H1 (cell line): ENCODE results near the gene P2RX2. TPM values are rescaled to one million over a fixed set of nuclear protein-coding genes. Genes with fewer than 3 reads are reported as not detected.

Experiments
- CTCF ChIA-PET: fragments of 300-600 bp; sonication (Branson Sonifier 250); formaldehyde crosslinking; loops from one replicate; lab custom pipeline; 2021; ENCODE audit not compliant: partially characterized antibody; lab: Charles Lee
- POLR2A ChIA-PET: fragments of 300-600 bp; sonication (Branson Sonifier 250); formaldehyde crosslinking; loops from one replicate; lab custom pipeline; 2021; ENCODE audit warnings: inconsistent platforms; ENCODE audit not compliant: partially characterized antibody; lab: Charles Lee
- DNase-seq, 2 experiments: peaks; one replicate each; pipeline versions ENCODE4 v3.0.0 to v3.0.0-alpha.2; 2010 to 2022; ENCODE audit warnings: low spot score in 2 of 2, low read depth in 1 of 2, mixed read lengths in 1 of 2
- FAIRE-seq: peaks from 2 replicates; lab custom pipeline; 2011; peaks lifted over from hg19 to GRCh38; lab: Jason Lieb, UNC
- H2AFZ ChIP-seq: 2 replicates; pipeline ENCODE4 v1.8.1; 2012; ENCODE audit warnings: low read length, inconsistent platforms
- H2AK5ac ChIP-seq: 2 replicates; pipeline ENCODE4 v1.6.1; 2013; ENCODE audit warnings: low read depth, low read length
- H2BK120ac ChIP-seq: replicated peaks from 2 replicates; pipeline ENCODE3; 2013; ENCODE audit warnings: low read depth, low read length, inconsistent platforms
- H2BK12ac ChIP-seq: 2 replicates; pipeline ENCODE4 v1.6.1; 2013; ENCODE audit warnings: low read depth, low read length
- H2BK15ac ChIP-seq: 2 replicates; pipeline ENCODE4 v1.6.1; 2013; ENCODE audit warnings: low read length
- H2BK20ac ChIP-seq: 2 replicates; pipeline ENCODE4 v1.6.1; 2013; ENCODE audit warnings: low read length
- H2BK5ac ChIP-seq: 2 replicates; pipeline ENCODE4 v1.6.1; 2013; ENCODE audit warnings: low read depth, low read length
- H3K14ac ChIP-seq: 2 replicates; pipeline ENCODE4 v1.6.1; 2013; ENCODE audit warnings: inconsistent platforms; ENCODE audit not compliant: insufficient read length
- H3K18ac ChIP-seq: 2 replicates; pipeline ENCODE4 v1.6.1; 2013; ENCODE audit warnings: low read length; ENCODE audit errors: extremely low read depth
- H3K23ac ChIP-seq: 2 replicates; pipeline ENCODE4 v1.6.1; 2013; ENCODE audit warnings: inconsistent platforms; ENCODE audit not compliant: insufficient read length
- H3K23me2 ChIP-seq: 2 replicates; pipeline ENCODE4 v1.6.1; 2013; ENCODE audit warnings: low read depth, low read length
- H3K27ac ChIP-seq: 2 replicates; pipeline ENCODE4 v1.6.1; 2011; ENCODE audit warnings: low read depth, low read length, inconsistent platforms
- H3K27me3 ChIP-seq, 4 experiments: replicated peaks in 1 of 4; 1 replicate in 1 of 4; 2 replicates in 3 of 4; pipeline versions ENCODE4 v1.6.1 to v1.8.1; 2011 to 2013; ENCODE audit warnings: low read length in 3 of 4, mild to moderate bottlenecking in 3 of 4, inconsistent platforms in 2 of 4, mixed read lengths in 2 of 4, moderate library complexity in 1 of 4; ENCODE audit not compliant: control insufficient read depth in 3 of 4, insufficient read depth in 3 of 4; ENCODE audit errors: extremely low read depth in 1 of 4
- H3K36me3 ChIP-seq, 4 experiments: 2 replicates each; pipeline versions ENCODE4 v1.6.1 to v1.8.1; 2011 to 2013; ENCODE audit warnings: mild to moderate bottlenecking in 4 of 4, low read length in 3 of 4, moderate library complexity in 2 of 4, control low read depth in 1 of 4, inconsistent platforms in 1 of 4; ENCODE audit not compliant: insufficient read depth in 4 of 4, control insufficient read depth in 2 of 4
- H3K4ac ChIP-seq: replicated peaks from 2 replicates; pipeline ENCODE3; 2013; ENCODE audit warnings: low read length, low read depth, mixed read lengths, inconsistent platforms; ENCODE audit not compliant: insufficient read length
- H3K4me1 ChIP-seq, 4 experiments: replicated peaks in 1 of 4; 1 replicate in 1 of 4; 2 replicates in 3 of 4; pipeline versions ENCODE4 v1.6.1 to v1.8.1; 2011 to 2013; ENCODE audit warnings: low read length in 3 of 4, inconsistent platforms in 2 of 4, mixed read lengths in 1 of 4; ENCODE audit not compliant: insufficient read depth in 4 of 4, control insufficient read depth in 3 of 4
- H3K4me2 ChIP-seq, 2 experiments: 2 replicates each; pipeline versions ENCODE4 v1.6.1 to v1.8.1; 2011 to 2013; ENCODE audit warnings: low read depth in 2 of 2, low read length in 2 of 2, control low read depth in 1 of 2, inconsistent platforms in 1 of 2, mild to moderate bottlenecking in 1 of 2; ENCODE audit not compliant: insufficient read depth in 1 of 2
- H3K4me3 ChIP-seq, 4 experiments: fragments of 200-600, 300-600 bp in 1 of 4; sonication (generic), shearing (Covaris generic), sonication (Bioruptor Twin) in 1 of 4; 2 replicates each; pipeline versions ENCODE4 v1.5.1 to v1.8.1; 2011 to 2016; ENCODE audit warnings: low read length in 4 of 4, low read depth in 3 of 4, control low read depth in 2 of 4, inconsistent platforms in 2 of 4, mild to moderate bottlenecking in 2 of 4, mixed read lengths in 1 of 4, moderate library complexity in 1 of 4; ENCODE audit not compliant: insufficient read depth in 2 of 4; ENCODE audit errors: extremely low read depth in 1 of 4
- H3K56ac ChIP-seq: replicated peaks from 2 replicates; pipeline ENCODE3; 2013; ENCODE audit warnings: low read depth, mild to moderate bottlenecking, mixed read lengths, low read length, inconsistent platforms; ENCODE audit not compliant: insufficient read length
- H3K79me1 ChIP-seq: 2 replicates; pipeline ENCODE4 v1.6.1; 2013; ENCODE audit warnings: low read depth, low read length, control low read depth
- H3K79me2 ChIP-seq, 2 experiments: 2 replicates each; pipeline versions ENCODE4 v1.6.1 to v1.8.1; 2012 to 2013; ENCODE audit warnings: low read length in 2 of 2, mild to moderate bottlenecking in 2 of 2, inconsistent platforms in 1 of 2; ENCODE audit not compliant: insufficient read depth in 2 of 2, control insufficient read depth in 1 of 2
- H3K9ac ChIP-seq, 4 experiments: replicated peaks in 1 of 4; 1 replicate in 1 of 4; 2 replicates in 3 of 4; pipeline versions ENCODE4 v1.6.1 to v1.8.1; 2011 to 2013; ENCODE audit warnings: low read depth in 3 of 4, low read length in 3 of 4, control low read depth in 2 of 4, mild to moderate bottlenecking in 2 of 4, moderate library complexity in 2 of 4, inconsistent platforms in 1 of 4; ENCODE audit errors: extremely low read depth in 1 of 4
- H3K9me3 ChIP-seq, 2 experiments: 2 replicates each; pipeline versions ENCODE4 v1.6.1 to v1.8.1; 2012 to 2013; ENCODE audit warnings: mild to moderate bottlenecking in 2 of 2, moderate library complexity in 2 of 2, control low read depth in 1 of 2, inconsistent platforms in 1 of 2, low read depth in 1 of 2, low read length in 1 of 2, mixed read lengths in 1 of 2; ENCODE audit not compliant: insufficient read depth in 2 of 2
- H4K20me1 ChIP-seq, 2 experiments: replicated peaks in 1 of 2; 2 replicates each; pipeline versions ENCODE3 to v1.8.1; 2011 to 2013; ENCODE audit warnings: inconsistent platforms in 2 of 2, low read length in 2 of 2, mild to moderate bottlenecking in 1 of 2; ENCODE audit not compliant: insufficient read depth in 2 of 2, control insufficient read depth in 1 of 2
- H4K5ac ChIP-seq: 2 replicates; pipeline ENCODE4 v1.6.1; 2013; ENCODE audit warnings: low read length, low read depth, mixed read lengths, inconsistent platforms; ENCODE audit not compliant: insufficient read length
- H4K8ac ChIP-seq: 2 replicates; pipeline ENCODE4 v1.8.0; 2013; ENCODE audit warnings: mild to moderate bottlenecking, moderate library complexity, low read length, inconsistent platforms; ENCODE audit not compliant: insufficient read depth; ENCODE audit errors: extremely low read depth
- H4K91ac ChIP-seq: replicated peaks from 2 replicates; pipeline ENCODE3; 2013; ENCODE audit warnings: low read length, mixed read lengths, inconsistent platforms; ENCODE audit not compliant: insufficient read length
- BCL11A ChIP-seq, 2 experiments: IDR thresholded peaks; one replicate each; pipeline ENCODE4 v1.6.1; 2011; ENCODE audit warnings: low read depth in 2 of 2, low read length in 2 of 2, mild to moderate bottlenecking in 2 of 2
- CBX5 ChIP-seq: fragments of 300-800, 300-1000 bp; sonication (generic); IDR thresholded peaks from 2 replicates; pipeline ENCODE4 v1.7.1; 2016; ENCODE audit warnings: antibody characterized with exemption, low read length, low read depth
- CEBPB ChIP-seq: IDR thresholded peaks from 2 replicates; pipeline ENCODE4 v1.6.1; 2012; ENCODE audit warnings: low read depth, low read length
- CREB1 ChIP-seq: IDR thresholded peaks from 2 replicates; pipeline ENCODE4 v1.6.1; 2012; ENCODE audit warnings: inconsistent platforms
- MAFK ChIP-seq: IDR thresholded peaks from 2 replicates; pipeline ENCODE4 v1.6.1; 2012; ENCODE audit warnings: low read depth, mild to moderate bottlenecking, improper control_type of control experiment, low read length
- PHF8 ChIP-seq: fragments of 200-600 bp; sonication (generic); conservative IDR thresholded peaks from 2 replicates; pipeline ENCODE4 v1.7.1; 2012; ENCODE audit warnings: low read depth, mild to moderate bottlenecking, inconsistent platforms, low read length, moderate library complexity
- POLR2A ChIP-seq, 2 experiments: IDR thresholded peaks; 1 replicate in 1 of 2; 2 replicates in 1 of 2; pipeline ENCODE4 v1.6.1; 2011; ENCODE audit warnings: low read depth in 2 of 2, low read length in 2 of 2, mild to moderate bottlenecking in 2 of 2; ENCODE audit errors: control extremely low read depth in 1 of 2
- SRF ChIP-seq: IDR thresholded peaks from 2 replicates; pipeline ENCODE4 v1.6.1; 2011; ENCODE audit warnings: mild to moderate bottlenecking, low read depth, low read length, moderate library complexity
- TAF1 ChIP-seq: IDR thresholded peaks from 2 replicates; pipeline ENCODE4 v1.6.1; 2011; ENCODE audit warnings: mild to moderate bottlenecking, low read depth, low read length
- WGBS, 2 experiments: shearing (Covaris generic) in 1 of 2; methylation state at CpG; one replicate each; pipeline versions ENCODE4 v1.1.6 to v1.1.7; 2013 to 2015; ENCODE audit warnings: low lambda C conversion rate in 2 of 2, mixed read lengths in 2 of 2, inconsistent platforms in 1 of 2, low coverage in 1 of 2, missing lambda C conversion rate in 1 of 2; ENCODE audit not compliant: insufficient replicate concordance in 2 of 2, insufficient coverage in 1 of 2, insufficient read length in 1 of 2; ENCODE audit errors: extremely low coverage in 1 of 2, missing lambda C conversion rate in 1 of 2; 5-methylcytosine and 5-hydroxymethylcytosine counted together
- polyA plus RNA-seq, 7 experiments: library from polyadenylated mRNA; depleted of rRNA in 3 of 7; stranded (reverse) in 5 of 7; unstranded in 2 of 7; fragments of >200 nt in 5 of 7; fragments of 200-250 nt in 2 of 7; gene quantifications; 1 replicate in 5 of 7; 2 replicates in 1 of 7; 4 replicates in 1 of 7; pipeline versions ENCODE4 v1.2.1 to v1.2.3, GENCODE V29; 2011 to 2013; ENCODE audit warnings: missing spikeins in 2 of 7, mixed read lengths in 2 of 7
- total RNA-seq: library from RNA; stranded (reverse); fragmentation: NEBNext Ultra II Directional; extraction: Animal tissue kit (Norgen Biotek cat#: 25700); gene quantifications from 2 replicates; pipeline ENCODE4 v1.2.1, GENCODE V29; 2021

P2RX2 gene
- total and polyA plus RNA-seq, 2 of the 8 experiments (the other 6 are each of a cell fraction or from before 2014, with no cell fraction given): 0.84 to 2.2 TPM

DNA sequence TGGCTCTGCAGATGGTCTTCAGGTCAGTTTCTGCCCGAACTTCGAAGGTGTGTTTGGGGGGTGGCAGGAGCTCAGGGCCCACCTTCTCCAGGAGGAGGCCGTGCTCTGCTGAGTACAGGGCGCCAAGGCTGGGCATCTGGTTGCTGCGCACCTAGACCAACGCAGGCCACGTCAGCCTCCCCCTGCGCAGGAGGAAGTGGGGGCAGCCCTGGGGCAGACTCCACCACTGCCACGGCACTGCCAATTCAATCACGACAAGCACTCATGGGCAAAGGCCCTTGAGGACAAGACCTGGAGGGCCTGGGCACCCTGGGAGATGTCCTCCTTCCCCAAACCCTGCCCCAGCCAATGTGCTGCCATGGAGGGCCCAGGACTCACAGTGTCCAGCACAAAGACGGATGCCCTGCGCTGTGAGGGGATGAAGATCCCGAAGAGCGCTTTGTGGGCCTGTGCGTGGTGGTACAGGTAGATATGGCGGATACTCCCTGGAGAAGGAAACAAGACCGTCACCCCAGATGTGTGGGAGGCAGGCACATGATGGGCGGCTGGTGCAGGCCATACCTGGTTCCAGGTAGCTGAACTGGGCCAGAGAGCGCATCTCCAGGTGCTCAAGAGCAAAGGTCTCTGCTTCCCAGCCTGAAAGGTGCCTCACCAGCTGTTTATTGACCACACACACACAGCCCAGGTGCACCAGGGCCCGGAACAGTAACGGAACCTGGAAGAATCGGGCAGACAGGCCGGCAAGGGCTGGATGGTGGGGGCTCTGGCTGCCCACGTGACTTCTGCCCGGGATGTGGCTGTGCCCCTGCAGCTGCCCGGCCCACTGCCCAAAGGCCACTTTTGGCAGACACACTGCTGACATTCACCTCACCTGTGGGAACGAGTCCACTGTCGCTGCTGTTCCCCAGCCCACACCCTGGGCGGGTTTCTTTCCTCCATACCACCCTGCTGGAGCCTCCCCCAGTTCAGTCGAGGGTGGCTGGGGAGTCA is 24.6 kb downstream of the P2RX2 start:
- Histone ChIP-seq H3K56ac (no peak overlapping the region), H2AFZ (no peak overlapping the region), H3K4me2 (no peak overlapping the region), H4K20me1 (peaks cover 2 to 32% of the 10 kb centered on the region in 2 experiments), H4K91ac (no peak overlapping the region), H3K23me2 (no peaks in the 10 kb centered on the region), H2AK5ac (no peak overlapping the region), H2BK15ac (no peak overlapping the region), H3K23ac (no peak overlapping the region), H3K14ac (no peak overlapping the region), H3K18ac (no peak overlapping the region), H3K9ac (no peak overlapping the region), H4K8ac (no peak overlapping the region; the same call in 1 of the 2 replicates), H2BK120ac (no peak overlapping the region), H3K79me2 (no peaks in the 10 kb centered on the region), H3K27ac (no peak overlapping the region), H3K36me3 (peaks cover 32 to 67% (median 57%) of the 10 kb centered on the region in 4 experiments), H3K27me3 (no peaks in the 10 kb centered on the region), H3K9me3 (no peaks in the 10 kb centered on the region), H3K79me1 (no peaks in the 10 kb centered on the region; the same call in 1 of the 2 replicates), H3K4me1 (no peaks in the 10 kb centered on the region), H4K5ac (no peak overlapping the region), H2BK20ac (no peak overlapping the region), H2BK5ac (no peak overlapping the region), H3K4me3 (no peak overlapping the region), H3K4ac (no peak overlapping the region), H2BK12ac (no peak overlapping the region)
- ChIA-PET CTCF (no interaction called here), POLR2A (interaction anchor here (1.1 to 1.3 kb wide), 2 partner anchors 11 to 17 kb away, joined by 3 to 4 read pairs; no protein-coding TSS in a partner anchor)
- no peak for DNase-seq
- TF ChIP-seq TAF1 (no peak), CBX5 (no peak), CREB1 (no peak), SRF (no peak), PHF8 (no peak), BCL11A (IDR thresholded peaks at IDR 0.05; ENCODE audit: low read depth in 2 of 2, low read length in 2 of 2) (no peak), POLR2A (IDR thresholded peaks at IDR 0.05; ENCODE audit: control extremely low read depth in 1 of 2, low read depth in 2 of 2, low read length in 2 of 2) (peak in 1 of 2 experiments; percentile 1; a peak in 1 of 3 replicates), MAFK (no peak), CEBPB (no peak)
- 94% methylated on average over 29 of the region's 30 CpGs; no CpG with 5 or more reads in 1 of the 2 experiments for WGBS, 2 experiments
- no peak for FAIRE-seq
